ENCODE data around the gene SELENOI. TPM values are rescaled to one million over a fixed set of nuclear protein-coding genes. Genes with fewer than 3 reads are reported as not detected.
"Not testable (repeated sequence)": the region's sequence is repeated elsewhere in the genome, so short reads cannot be mapped to it uniquely, and the experiment has no call there.

The SELENOI gene, protein sequence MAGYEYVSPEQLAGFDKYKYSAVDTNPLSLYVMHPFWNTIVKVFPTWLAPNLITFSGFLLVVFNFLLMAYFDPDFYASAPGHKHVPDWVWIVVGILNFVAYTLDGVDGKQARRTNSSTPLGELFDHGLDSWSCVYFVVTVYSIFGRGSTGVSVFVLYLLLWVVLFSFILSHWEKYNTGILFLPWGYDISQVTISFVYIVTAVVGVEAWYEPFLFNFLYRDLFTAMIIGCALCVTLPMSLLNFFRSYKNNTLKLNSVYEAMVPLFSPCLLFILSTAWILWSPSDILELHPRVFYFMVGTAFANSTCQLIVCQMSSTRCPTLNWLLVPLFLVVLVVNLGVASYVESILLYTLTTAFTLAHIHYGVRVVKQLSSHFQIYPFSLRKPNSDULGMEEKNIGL
- 10.0 and 16.3 TPM in 2 replicates for total RNA-seq

GRCh38 chr2:26345545-26346453 is at the start of gene SELENOI:
TSS of gene SELENOI (plus strand) at chr2:26346143. CDS start at chr2:26346233, 90 bp downstream.
- peak; percentile 99 to 100 for DNase-seq (ENCODE audit: low read depth in 2 of 2)

- DNase-seq (ENCODE audit: low read depth in 2 of 2) = no peak
Measured at GRCh38 chr2:26297061-26297460, 48.9 kb upstream of the SELENOI start.

DNA sequence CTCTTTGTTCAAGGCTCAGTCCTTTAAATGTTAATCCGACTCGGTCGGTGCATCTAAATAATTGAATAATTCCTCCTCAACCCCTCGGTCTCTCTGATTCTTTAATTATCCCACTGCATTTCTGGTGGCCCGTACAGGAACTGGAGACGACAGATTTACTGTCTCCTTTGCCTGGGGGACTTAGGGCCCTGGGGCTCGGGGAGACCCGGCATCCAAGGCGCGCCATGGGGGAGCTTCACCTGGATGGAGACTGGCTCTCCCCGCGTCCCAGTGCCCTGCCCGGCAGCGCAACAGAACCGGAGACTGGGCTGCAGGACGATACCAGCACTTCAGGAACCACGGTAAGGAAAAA is 47.7 kb upstream of the SELENOI start:
- DNase-seq (ENCODE audit: low read depth in 2 of 2) = no peak

GRCh38 chr2:26298638-26299393 is 47.1 kb upstream of the SELENOI start:
- peak; percentile 45 to 67 for DNase-seq (ENCODE audit: low read depth in 2 of 2)

GRCh38 chr2:26299471-26300101 is 46.4 kb upstream of the SELENOI start:
- peak; percentile 25 to 36 for DNase-seq (ENCODE audit: low read depth in 2 of 2)

GRCh38 chr2:26300234-26300925 is 45.6 kb upstream of the SELENOI start:
- DNase-seq (ENCODE audit: low read depth in 2 of 2) = no peak

DNA sequence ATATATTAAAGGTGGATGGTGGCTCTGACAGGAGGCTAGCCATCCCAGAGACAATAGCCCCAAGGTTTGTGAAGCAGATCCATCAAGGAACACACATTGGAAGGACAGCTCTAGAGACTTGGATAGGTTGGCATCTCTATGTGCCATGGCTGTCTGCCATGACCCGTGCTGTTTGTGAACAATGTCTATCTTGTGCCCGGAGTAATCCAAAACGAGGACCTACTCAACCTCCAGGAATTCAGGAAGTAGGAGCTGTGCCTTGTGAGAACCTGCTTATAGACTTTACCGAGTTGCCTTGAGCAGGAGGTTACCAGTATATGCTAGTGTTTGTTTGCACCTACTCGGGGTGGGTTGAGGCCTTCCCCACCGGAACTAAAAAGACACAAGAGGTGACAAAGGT is 43.1 kb upstream of the SELENOI start:
- no peak for DNase-seq (ENCODE audit: low read depth in 2 of 2)

- not testable (repeated sequence) for DNase-seq (ENCODE audit: low read depth in 2 of 2)
Measured at GRCh38 chr2:26305094-26305493, 40.8 kb upstream of the SELENOI start.

GRCh38 chr2:26305540-26305939 is 40.4 kb upstream of the SELENOI start:
- DNase-seq (ENCODE audit: low read depth in 2 of 2) = no peak

DNA sequence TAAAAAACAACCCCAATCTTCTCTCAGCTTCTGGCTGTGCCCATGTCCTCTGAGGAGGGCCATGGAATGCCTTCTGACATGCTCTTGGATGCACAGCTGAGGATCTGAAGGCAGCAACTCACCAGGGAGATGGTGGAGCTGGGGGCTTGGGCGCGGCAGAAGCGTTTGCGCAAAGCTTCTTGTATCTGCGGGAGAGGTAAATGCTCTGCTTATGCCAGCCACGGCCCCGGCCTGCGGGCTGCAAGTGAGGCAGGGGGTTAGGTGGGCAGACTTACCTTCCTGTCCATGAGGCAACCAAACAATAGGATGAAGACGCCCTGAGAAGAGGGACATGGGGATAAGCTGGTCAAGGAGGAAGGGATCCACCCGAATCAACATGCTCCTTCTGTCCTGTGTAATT is 36.0 kb upstream of the SELENOI start:
- no peak for DNase-seq (ENCODE audit: low read depth in 2 of 2)

GRCh38 chr2:26312471-26312870 is 33.5 kb upstream of the SELENOI start:
- DNase-seq (ENCODE audit: low read depth in 2 of 2) = no peak

DNA sequence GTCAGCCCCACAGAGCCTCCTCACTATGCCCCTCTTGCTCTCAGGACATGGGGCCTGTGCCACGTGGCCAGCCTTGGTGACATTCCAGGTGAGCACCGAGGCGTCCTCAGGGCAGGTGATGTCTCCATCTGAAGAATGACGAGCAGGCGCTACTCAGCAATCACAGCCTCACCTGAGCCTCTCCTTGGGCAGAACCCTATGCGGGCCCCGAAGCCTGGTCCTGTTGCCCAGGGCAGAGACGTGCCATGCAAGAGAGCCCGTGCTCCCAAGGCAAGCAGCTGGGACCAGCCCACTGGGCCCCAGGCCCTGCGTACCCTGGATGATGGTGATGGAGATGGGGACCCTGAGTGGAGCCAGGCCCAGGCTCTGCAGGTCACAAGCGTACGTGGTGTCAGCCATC is 32.5 kb upstream of the SELENOI start:
- DNase-seq (ENCODE audit: low read depth in 2 of 2) = no peak

DNA sequence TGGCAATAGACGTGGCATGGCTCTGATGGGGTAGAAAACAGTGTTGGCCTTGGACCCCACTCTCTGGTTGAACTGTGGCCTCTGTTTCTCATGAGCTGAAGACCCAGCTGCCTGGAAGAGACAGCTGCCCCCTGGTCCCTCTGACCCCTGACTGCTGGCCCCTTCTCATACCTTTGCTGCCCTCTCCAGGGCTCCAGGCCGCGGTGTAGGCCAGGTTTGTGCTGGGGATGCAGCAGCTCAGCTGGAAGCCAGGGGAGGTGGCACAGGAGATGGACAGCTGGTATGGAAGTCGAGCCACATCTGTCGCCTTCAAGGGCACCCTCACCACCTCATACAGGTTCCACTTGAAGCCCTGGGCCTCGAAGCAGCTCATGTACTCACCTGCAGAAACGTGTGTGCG is 31.7 kb upstream of the SELENOI start:
- no peak for DNase-seq (ENCODE audit: low read depth in 2 of 2)

GRCh38 chr2:26316041-26316440 is 29.9 kb upstream of the SELENOI start:
- peak in 1 of 2 donors; percentile 13 for DNase-seq (ENCODE audit: low read depth in 2 of 2)

- DNase-seq (ENCODE audit: low read depth in 2 of 2) = no peak
Measured at GRCh38 chr2:26316845-26317244, 29.1 kb upstream of the SELENOI start.

- DNase-seq (ENCODE audit: low read depth in 2 of 2) = no peak
Measured at GRCh38 chr2:26317377-26318105, 28.4 kb upstream of the SELENOI start.

DNA sequence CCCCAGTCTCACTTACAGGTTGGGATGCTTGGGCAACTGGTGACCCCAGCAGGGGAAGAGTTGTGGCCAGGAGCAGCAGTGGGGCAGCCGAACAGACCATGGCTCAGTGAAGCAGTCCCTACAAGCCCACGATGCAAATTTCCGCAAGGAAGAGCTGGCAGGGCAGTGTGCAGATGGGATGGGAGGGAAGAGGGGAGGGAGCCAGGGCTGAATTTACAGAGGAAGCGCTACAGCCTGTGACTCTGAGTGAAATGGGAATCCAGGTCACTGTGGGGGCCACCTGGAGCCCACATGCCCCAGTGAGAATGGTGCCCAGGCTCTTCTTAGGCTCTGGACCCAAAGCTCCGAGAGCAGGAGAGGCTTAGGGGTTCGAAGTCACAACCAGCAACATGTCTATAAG is 27.0 kb upstream of the SELENOI start:
- no peak for DNase-seq (ENCODE audit: low read depth in 2 of 2)

- not testable (repeated sequence) for DNase-seq (ENCODE audit: low read depth in 2 of 2)
Measured at GRCh38 chr2:26324479-26324878, 21.5 kb upstream of the SELENOI start.

DNA sequence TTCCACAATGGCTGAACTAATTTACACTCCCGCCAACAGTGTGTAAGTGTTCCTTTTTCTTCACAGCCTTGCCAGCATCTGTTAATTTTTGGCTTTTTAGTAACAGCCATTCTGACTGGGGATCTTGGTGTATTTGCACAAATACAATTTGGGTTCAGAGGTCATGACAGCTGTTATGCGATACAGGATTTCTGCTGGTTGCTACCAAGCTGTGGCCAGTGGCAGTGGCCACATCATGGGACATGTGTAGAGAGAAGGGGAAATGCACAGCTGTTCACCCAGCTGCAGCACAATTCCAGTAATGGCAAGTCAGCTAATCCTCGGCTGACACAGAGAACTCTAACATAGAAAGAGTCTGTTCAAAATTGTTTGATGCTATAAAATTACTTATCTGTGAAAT is 21.0 kb upstream of the SELENOI start:
- DNase-seq (ENCODE audit: low read depth in 2 of 2) = no peak

GRCh38 chr2:26325851-26326250 is 20.1 kb upstream of the SELENOI start:
- peak; percentile 31 to 43 for DNase-seq (ENCODE audit: low read depth in 2 of 2)

Measured in dermis microvascular lymphatic vessel endothelial cell (primary cell).